ENCODE measurements around the gene SLC35G6.
"Not testable (repeated sequence)": the region's sequence is repeated elsewhere in the genome, so short reads cannot be mapped to it uniquely, and the experiment has no call there.

SLC35G6 gene

DNA sequence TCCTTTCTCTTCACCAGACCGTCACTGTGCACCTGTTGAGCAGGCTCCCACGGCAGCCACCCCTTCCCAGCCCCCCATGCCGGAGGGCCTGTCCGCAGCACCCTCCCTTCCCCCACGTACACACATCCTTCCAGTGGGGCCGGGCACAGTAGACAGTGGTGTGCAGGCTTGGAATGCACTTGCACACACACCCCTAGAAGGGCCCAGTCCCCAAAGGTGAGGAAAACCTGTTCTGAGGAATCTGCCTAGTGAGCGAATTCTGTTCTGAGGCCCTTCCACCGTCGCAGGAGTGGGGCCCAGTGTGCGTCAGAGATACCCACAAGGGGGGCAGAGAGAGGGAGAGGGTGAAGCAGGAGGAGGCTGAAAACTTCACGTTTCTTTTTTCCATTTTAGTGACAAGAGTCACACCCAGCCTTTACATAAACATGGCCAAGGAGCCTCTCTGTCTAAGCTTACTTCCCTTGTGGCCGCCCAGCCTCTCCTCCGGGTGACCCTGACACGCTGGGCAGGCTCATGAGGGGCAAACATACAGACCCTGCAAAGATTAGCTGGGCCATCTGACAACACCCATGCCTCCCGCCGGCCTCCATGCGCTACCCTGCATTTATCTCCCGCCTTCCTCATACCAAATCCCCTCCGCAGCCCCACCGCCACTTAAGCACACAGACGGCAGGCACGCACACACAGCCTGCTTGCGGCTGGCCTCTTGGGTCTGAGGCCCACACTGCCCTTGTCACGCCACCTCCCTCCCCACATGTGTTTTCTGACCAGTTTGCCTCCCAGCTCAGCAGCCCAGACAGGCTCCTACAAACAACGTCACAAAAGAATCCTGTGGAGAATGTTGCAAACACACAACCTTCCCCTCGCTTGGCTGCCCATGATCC, 3.6 kb upstream of the SLC35G6 start:
- in situ Hi-C loops (cut with MboI; ENCODE audit: low sequenced_read_pairs) = no loop called here

DNA sequence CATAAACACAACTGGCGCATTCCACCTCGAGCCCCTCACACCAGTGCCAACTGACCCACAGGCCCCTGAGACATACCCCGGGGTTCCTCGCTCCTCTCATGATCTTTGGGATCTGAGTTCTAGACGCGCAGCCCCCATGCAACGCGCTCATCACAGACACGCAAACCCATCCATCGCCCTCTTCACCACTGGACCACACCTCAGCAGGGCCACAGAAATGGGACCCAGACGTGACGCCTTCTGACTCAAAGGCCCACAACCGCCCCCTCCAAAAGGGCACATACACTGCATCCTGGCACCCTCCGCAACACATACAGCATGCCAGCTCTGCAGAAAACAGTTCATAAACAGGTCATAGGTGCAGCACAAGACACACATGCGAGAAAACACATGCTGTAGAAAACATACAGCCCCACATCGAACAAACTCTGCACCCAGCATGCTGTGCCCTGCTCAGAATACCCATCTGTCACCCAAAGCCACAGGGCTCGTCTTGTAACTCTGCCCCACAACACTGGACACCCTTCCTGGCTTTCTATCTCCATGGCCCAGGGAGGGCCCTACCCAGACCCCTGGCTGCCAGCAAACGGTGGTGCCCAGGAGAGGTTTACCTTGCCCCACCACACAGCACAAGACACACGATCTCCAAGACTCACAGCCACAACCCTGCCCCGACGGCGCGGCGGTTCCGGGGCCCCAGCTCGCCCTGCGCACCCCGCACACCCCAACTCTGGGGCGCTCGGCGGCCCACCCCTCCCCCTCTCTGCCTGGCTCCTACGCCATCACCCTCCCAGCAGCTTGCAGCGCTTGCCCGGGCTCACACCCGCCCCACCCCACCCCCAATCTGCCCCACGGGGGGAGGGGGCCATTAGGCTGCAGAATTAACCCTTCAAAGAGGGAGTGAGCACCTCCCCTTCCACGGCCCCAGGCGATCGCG, 2.7 kb upstream of the SLC35G6 start:
- in situ Hi-C loops (cut with MboI; ENCODE audit: low sequenced_read_pairs) = no loop called here

DNA sequence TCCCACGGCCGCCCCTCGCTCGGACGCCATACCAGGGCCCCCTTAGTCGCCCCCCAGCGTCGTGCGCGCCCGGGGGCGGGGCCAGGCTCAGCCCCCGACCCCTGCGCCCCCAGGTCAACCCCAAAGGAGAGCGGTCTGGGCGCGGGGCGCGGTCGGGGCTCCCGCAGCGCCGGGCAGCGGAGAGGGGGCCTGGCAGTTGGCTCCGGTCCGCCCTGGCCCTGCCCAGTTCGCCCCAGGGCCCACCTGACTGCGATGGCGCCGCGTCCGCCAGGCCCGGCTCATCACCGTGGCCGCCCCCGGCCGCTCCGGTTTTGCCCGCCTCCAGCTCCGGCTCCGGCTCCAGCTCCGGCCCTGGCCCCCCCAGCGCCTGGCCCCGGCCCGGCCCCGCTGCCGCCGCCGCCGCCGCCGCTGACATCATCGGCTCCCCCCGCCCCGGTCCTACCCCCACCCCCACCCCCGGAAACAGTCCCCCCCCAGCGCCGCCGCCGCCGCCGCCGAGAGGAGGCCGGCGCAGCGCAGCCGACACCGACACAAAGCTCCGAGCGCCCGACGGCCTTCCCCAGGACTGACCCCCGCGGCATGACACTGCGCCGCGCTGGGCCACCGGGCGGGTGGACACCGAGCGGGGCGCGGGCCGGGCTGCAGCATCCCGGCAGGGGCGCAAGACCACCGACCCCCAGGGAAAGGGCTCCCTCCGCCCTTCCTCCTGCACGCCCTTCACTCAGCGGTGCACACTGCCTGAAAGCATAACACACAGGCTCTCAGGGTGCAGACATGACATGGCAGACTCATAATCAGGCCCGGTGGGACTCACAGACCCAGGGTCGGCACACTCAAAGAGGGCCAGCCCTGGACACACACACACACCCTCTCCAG, 1.8 kb upstream of the SLC35G6 start, which contains the start of gene ZBTB4:
TSS of gene ZBTB4 (minus strand) at position 419 of the 876 bp plus-strand sequence. CDS start 12,830 bp downstream, outside the sequence.
- in situ Hi-C loops (cut with MboI; ENCODE audit: low sequenced_read_pairs) = no loop called here

DNA sequence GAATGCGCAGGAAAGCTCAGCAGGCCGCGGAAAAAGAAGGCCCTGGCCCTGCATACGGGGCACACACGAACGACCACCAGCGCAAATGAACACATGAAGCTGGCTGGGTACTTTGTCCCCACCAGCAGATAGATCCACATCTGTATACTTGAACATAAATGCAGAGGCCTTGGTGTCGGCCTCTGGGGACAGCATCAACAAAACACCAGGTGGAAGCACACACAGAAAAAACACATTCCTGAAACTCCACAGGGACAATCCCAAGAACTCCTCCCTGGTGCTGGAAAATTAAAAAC, 1.2 kb upstream of the SLC35G6 start:
- in situ Hi-C loops (cut with MboI; ENCODE audit: low sequenced_read_pairs) = no loop called here

DNA sequence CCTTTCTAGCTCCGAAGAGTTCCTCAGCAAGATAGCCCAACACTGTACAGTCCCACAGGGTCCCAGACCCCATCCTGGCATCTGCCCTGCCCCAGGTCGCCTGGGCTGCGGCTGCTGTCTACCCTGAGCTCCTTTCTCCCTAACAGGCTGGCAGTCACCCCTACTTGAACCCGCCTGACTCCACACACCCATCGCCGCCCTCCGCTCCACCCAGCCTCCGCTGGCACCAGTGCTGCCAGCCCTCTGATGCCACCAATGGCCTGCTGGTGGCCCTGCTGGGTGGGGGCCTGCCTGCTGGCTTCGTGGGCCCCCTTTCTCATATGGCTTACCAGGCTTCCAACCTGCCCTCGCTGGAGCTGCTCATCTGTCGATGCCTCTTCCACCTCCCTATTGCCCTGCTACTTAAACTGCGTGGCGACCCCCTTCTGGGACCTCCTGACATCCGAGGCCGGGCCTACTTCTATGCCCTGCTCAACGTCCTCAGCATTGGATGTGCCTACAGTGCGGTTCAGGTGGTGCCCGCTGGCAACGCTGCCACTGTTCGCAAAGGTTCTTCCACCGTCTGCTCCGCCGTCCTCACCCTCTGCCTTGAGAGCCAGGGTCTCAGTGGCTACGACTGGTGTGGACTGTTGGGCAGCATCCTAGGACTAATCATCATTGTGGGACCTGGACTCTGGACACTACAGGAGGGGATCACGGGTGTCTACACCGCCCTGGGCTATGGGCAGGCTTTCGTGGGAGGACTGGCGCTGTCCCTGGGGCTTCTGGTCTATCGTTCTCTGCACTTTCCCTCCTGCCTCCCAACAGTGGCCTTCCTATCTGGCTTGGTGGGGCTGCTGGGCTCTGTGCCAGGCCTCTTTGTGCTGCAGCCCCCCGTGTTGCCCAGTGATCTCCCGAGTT, 846 bp downstream of the SLC35G6 start:
- in situ Hi-C loops (cut with MboI; ENCODE audit: low sequenced_read_pairs) = not testable (repeated sequence)

DNA sequence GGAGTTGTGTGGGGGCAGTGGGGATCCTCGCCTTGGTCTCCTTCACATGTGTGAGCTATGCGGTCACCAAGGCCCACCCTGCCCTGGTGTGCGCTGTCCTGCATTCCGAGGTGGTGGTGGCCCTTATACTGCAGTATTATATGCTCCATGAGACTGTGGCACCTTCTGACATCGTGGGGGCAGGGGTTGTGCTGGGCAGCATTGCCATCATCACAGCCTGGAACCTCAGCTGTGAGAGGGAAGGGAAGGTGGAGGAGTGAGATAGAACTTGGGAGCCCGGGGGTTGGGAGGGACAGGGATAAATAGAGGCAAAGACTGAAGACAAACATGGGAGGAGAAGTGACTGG, 1.5 kb downstream of the SLC35G6 start:
- in situ Hi-C loops (cut with MboI; ENCODE audit: low sequenced_read_pairs) = not testable (repeated sequence)

DNA sequence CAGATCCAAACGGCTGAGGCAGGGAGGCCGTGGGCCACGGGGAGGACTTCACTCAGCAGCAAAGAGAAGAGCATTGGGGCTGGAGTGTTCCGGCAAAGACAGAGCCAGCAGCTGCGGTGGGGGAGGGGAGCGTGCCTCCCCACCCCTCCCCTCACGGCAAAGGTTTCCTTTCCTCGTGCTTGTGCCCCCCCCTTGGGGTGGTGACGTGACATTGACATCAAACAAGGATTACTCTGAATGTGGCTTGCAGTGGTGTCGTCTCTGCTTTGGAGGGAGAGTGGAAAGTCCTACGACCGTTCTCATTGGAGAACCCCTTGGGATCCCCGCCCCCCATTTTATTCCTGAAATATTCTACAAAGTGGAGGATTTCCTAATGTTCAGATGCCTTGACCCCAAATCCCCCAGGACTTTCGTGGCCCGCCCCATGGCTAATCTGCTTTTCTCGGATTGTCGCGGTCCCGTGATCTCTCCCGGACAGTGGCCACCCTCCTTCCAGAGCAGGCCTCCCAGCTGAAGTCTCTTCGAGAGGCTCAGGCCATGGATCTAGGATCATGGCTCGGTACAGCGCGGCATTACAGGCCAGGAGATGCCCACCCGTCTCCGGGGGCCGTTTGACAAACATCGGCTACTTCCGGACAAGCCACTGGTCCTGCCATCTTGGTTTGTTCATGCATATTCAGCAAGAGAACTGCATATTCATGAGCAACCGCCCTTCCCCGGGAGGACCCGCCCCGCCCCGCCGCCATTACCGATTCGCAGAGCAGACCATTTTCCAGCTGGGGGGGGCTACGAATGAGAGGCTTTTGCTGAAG, 2.2 kb downstream of the SLC35G6 start:
- in situ Hi-C loops (cut with MboI; ENCODE audit: low sequenced_read_pairs) = no loop called here

DNA sequence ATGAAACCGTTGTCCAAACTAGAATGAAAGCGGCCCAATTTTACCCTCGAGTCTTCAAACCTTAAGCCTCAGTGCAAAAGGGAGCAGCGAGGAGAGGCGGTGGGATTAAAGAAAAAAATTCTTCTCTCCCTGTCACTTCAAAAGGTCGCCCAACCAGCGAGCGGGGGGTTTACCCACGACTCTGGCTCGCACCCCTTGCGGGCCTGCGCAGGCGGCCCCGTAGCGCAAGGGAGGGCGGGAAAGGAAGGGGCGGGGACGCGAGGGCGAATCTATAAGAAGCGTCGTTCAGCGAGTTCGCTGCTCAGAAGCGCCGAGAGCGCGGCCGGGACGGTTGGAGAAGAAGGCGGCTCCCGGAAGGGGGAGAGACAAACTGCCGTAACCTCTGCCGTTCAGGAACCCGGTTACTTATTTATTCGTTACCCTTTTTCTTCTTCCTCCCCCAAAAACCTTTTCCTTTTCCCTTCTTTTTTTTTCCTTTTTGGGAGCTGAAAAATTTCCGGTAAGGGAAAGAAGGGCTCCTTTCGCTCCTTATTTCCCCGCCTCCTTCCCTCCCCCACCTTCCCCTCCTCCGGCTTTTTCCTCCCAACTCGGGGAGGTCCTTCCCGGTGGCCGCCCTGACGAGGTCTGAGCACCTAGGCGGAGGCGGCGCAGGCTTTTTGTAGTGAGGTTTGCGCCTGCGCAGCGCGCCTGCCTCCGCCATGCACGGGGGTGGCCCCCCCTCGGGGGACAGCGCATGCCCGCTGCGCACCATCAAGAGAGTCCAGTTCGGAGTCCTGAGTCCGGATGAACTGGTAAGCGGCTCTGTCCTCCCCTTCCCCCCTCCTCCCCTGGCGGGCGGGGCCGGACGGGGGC, 3.0 kb downstream of the SLC35G6 start, which contains the start of gene POLR2A:
TSS of gene POLR2A (plus strand) at position 300 of the 852 bp plus-strand sequence.
- in situ Hi-C loops (cut with MboI; ENCODE audit: low sequenced_read_pairs) = no loop called here

DNA sequence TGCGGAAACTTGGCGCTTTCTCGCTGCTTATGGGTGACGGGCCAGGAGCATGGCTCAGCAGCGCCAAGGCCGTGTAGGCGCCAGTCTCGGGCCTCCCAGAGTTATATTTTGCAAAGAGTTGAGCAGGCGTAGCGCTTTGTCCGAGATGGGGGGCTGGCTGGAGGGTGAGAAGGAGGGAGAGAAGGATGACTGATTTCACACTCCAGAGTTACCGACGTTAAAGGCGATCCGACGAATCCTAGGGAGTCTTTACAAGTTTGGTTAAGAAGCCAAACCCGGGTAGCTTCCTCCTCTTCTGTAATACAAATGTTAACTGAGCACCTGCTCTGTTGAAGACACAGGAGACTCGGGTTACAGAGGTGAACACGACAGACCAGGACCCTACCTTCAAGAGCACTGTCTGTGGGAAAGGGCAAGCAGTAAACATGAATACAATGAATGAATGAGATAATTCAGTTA, 3.7 kb downstream of the SLC35G6 start:
- in situ Hi-C loops (cut with MboI; ENCODE audit: low sequenced_read_pairs) = no loop called here

DNA sequence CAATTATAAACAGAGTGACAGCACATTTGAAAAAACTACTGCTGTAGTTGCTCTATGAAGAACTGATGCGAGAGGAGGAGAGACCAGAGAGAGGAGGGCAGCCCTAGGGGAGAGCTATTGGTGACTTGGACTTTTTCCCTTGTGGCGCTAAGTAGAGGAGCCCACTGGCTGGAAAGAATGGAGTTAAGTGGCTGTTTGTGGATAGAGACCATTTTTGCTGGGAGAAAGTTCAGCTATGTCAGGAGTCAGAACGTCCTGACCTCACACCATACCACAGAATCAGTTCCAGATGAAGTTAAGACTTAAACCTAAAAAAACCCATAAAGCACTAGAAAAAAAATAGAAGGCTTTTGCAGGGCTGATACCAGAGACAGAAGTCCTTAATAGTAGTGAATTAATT, 4.9 kb downstream of the SLC35G6 start:
- in situ Hi-C loops (cut with MboI; ENCODE audit: low sequenced_read_pairs) = no loop called here

DNA sequence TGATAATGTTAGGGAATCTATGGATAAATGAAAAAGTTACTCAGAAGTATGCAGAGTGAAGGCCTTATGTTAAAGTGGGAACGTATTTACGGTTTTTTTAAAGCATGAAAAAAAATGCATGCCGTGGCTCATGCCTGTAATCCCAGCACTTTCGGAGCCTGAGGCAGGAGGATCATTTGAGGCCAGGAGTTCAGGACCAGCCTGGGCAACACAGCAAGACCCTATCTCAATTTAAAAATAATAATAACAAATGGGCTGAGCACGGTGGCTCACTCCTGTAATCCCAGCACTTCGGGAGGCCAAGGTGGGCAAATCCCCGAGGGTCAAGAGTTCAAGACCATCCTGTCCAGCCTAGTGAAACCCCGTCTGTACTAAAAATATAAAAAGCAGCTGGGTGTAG, 8.9 kb downstream of the SLC35G6 start:
- in situ Hi-C loops (cut with MboI; ENCODE audit: low sequenced_read_pairs) = no loop called here

DNA sequence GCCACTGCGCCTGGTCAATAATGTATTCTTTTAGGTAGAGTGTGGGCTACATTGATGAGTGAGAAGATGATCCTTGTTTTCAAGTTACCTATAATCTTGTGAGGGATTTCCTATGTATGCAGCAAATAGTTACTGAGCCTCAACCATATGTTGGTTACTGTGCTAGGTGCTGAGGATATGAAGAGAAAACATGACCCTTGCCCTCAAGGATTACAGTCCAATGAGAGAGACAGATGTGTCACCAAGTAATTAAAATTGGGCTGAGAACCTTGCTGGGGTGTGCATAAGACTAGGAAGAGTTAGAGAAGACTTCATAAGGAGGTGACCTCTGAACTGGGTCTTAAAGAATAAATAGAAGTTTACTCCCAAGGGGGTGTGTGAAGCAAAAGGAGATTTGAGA, 10.3 kb downstream of the SLC35G6 start:
- in situ Hi-C loops (cut with MboI; ENCODE audit: low sequenced_read_pairs) = no loop called here

DNA sequence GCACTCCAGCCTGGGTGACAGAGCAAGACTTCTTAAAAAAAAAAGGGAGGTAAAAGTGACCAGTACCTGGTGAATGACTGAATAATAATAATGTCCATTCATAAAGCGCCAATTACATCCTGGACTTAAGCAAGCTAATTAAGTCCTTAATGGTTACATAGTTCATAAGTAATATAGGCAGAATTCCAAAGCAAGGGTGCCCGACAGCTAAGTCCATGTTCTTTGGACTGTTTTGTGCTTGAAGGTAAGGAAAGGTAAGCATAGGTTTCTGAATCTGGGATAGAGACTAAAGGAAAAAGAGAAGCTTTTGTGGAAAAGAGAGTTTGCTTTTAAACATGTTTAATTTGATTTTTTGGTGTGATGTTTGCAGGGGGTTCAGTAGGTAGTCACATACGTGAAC, 12.7 kb downstream of the SLC35G6 start:
- in situ Hi-C loops (cut with MboI; ENCODE audit: low sequenced_read_pairs) = no loop called here

DNA sequence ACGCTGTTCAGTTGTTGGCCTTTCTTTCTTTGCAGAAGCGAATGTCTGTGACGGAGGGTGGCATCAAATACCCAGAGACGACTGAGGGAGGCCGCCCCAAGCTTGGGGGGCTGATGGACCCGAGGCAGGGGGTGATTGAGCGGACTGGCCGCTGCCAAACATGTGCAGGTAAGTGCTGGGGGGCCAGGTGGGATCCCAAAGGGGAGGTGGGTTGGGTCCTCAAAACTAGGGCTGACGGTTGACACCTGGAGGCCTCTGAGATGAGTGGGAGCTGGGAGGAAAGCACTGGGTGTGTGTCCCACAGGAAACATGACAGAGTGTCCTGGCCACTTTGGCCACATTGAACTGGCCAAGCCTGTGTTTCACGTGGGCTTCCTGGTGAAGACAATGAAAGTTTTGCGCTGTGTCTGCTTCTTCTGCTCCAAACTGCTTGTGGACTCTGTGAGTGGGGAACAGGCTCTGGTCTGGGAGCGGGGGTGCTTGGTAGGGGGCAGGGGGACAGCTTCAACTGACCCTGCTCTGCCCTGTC, 14.7 kb downstream of the SLC35G6 start:
- in situ Hi-C loops (cut with MboI; ENCODE audit: low sequenced_read_pairs) = no loop called here

DNA sequence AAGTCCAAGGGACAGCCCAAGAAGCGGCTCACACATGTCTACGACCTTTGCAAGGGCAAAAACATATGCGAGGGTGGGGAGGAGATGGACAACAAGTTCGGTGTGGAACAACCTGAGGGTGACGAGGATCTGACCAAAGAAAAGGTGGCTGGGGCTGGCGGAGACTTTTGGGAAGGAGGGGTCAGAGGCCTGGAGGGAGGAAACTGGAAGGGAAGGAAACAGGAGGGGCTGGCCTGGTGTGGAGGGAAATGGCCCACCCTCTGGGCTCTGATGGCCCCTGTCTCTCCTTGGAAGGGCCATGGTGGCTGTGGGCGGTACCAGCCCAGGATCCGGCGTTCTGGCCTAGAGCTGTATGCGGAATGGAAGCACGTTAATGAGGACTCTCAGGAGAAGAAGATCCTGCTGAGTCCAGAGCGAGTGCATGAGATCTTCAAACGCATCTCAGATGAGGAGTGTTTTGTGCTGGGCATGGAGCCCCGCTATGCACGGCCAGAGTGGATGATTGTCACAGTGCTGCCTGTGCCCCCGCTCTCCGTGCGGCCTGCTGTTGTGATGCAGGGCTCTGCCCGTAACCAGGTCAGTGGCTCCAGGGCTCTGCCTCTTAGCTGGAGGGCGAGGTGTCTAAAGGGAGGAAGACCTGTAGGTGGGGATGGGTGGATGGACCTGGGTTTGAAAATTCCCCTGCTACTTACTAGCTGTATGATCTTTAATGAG, 15.4 kb downstream of the SLC35G6 start:
- in situ Hi-C loops (cut with MboI; ENCODE audit: low sequenced_read_pairs) = no loop called here

DNA sequence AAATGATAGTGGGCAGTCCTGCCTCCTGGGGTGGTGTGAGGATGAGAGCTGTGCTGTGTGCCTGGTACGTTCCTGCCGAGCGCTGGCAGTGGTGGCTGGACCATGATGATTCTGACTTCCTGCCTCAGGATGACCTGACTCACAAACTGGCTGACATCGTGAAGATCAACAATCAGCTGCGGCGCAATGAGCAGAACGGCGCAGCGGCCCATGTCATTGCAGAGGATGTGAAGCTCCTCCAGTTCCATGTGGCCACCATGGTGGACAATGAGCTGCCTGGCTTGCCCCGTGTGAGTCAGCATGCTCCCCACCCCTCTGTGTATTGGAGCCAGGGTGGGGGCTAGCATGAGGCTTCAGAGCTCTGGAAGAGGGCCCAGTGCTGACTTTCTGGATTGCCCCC, 16.0 kb downstream of the SLC35G6 start:
- in situ Hi-C loops (cut with MboI; ENCODE audit: low sequenced_read_pairs) = no loop called here

DNA sequence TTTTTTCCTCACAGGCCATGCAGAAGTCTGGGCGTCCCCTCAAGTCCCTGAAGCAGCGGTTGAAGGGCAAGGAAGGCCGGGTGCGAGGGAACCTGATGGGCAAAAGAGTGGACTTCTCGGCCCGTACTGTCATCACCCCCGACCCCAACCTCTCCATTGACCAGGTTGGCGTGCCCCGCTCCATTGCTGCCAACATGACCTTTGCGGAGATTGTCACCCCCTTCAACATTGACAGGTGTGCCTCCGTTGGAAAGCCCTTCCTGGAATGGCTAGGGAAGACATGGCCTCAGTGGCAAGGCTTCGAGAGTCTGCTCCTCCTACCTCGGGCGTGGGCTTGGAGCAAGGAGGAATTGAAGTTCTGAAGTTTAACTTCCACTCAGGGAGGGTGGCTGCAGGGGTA, 16.4 kb downstream of the SLC35G6 start:
- in situ Hi-C loops (cut with MboI; ENCODE audit: low sequenced_read_pairs) = no loop called here

Data from HL-60/S4 treated with retinoic acid at 250 ng/mL for 4 days and 3 days (cell line).